Retinal pigment epithelial cell (primary cell): ENCODE results near the gene ARSH.
"Not testable (repeated sequence)": the region's sequence is repeated elsewhere in the genome, so short reads cannot be mapped to it uniquely, and the experiment has no call there.

Source experiments
- DNase-seq: peaks from one replicate; pipeline ENCODE4 v3.0.0-alpha.2; 2010; ENCODE audit warnings: low read depth
- H3K4me3 ChIP-seq: 2 replicates; pipeline ENCODE4 v1.5.1; 2011; ENCODE audit warnings: mild to moderate bottlenecking, low read length, control low read depth, moderate library complexity
- TF ChIP-seq, protein P1 (sequence below): conservative IDR thresholded peaks from 2 replicates; pipeline ENCODE4 v1.5.1; 2011; ENCODE audit warnings: low read depth, low read length, control low read depth, inconsistent platforms

Gene ARSH, protein sequence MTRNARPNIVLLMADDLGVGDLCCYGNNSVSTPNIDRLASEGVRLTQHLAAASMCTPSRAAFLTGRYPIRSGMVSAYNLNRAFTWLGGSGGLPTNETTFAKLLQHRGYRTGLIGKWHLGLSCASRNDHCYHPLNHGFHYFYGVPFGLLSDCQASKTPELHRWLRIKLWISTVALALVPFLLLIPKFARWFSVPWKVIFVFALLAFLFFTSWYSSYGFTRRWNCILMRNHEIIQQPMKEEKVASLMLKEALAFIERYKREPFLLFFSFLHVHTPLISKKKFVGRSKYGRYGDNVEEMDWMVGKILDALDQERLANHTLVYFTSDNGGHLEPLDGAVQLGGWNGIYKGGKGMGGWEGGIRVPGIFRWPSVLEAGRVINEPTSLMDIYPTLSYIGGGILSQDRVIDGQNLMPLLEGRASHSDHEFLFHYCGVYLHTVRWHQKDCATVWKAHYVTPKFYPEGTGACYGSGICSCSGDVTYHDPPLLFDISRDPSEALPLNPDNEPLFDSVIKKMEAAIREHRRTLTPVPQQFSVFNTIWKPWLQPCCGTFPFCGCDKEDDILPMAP

DNA sequence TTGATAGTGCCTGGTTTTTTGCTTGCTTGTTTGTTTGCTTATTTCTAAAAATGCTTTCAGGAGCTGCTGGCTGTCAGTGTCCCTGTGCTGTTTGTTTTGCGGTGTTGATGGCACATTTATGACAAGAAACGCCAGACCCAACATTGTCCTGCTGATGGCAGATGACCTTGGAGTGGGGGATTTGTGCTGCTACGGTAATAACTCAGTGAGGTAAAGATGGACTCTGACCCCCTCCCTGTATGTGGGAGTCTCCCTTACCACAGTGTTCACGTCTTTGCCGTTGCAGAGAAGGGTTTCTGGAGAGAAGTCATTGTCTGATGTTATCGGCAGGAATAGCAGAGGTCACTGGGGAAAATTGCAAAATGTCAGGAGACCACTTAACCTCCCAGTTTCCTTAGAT is at the start of gene ARSH:
ARSH (plus strand) TSS at position 52 of the 400 bp plus-strand sequence; CDS start at position 119, 67 bp downstream.
- no peak for DNase-seq
- H3K4me3 ChIP-seq = no peak within 1 kb of the TSS
- TF ChIP-seq, protein P1, sequence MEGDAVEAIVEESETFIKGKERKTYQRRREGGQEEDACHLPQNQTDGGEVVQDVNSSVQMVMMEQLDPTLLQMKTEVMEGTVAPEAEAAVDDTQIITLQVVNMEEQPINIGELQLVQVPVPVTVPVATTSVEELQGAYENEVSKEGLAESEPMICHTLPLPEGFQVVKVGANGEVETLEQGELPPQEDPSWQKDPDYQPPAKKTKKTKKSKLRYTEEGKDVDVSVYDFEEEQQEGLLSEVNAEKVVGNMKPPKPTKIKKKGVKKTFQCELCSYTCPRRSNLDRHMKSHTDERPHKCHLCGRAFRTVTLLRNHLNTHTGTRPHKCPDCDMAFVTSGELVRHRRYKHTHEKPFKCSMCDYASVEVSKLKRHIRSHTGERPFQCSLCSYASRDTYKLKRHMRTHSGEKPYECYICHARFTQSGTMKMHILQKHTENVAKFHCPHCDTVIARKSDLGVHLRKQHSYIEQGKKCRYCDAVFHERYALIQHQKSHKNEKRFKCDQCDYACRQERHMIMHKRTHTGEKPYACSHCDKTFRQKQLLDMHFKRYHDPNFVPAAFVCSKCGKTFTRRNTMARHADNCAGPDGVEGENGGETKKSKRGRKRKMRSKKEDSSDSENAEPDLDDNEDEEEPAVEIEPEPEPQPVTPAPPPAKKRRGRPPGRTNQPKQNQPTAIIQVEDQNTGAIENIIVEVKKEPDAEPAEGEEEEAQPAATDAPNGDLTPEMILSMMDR = no peak

DNA sequence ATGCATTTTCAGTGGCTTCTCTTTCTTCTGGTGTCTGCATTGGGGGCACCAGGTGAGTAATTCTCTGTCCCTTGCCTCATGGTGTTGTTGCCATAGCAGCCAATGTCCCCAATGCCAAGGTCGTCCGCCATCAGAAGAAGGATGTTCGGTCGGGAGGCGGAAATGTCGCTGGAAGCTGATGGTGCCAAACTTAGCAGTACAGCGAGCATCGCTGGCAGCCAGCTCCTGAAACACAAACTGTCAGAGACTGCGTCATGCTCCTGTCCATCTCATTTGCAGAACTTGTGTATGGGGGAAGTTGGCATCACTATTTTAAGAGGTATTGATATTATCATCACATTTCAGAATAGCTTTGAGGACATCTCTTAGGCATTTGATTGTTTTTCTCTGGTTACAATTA is 48.1 kb upstream of the ARSH start:
- no peak overlapping the region for H3K4me3 ChIP-seq
- no peak for DNase-seq
- TF ChIP-seq, protein P1 = no peak

- no peak for DNase-seq
- H3K4me3 ChIP-seq = no peak overlapping the region
- TF ChIP-seq, protein P1 = no peak
Observed at GRCh38 chrX:2960861-2961515, 45.4 kb upstream of the ARSH start.

DNA sequence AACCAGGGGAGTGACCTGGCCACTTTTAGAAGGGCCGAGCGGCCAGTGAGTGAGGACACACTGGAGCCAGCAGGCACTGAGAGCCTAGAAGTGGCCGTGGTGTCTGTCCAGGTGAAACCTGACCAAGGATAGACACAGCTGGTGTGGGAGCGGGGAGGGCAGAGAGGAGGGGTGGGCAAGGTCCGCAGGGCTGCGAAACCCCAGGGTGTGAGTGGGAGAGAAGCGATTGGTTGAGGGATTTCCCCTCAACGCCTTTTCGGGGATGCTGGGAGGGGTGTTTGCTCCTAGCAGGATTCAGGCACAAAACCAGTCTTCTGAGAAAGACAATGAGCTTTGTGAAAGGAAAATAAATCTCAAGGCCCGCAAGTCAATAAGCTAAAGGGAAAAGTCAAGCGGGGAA is 44.0 kb upstream of the ARSH start:
- no peak for DNase-seq
- no peak overlapping the region for H3K4me3 ChIP-seq
- TF ChIP-seq, protein P1 = no peak

- not testable (repeated sequence) for DNase-seq, H3K4me3 ChIP-seq
Observed at GRCh38 chrX:2963449-2963848, 42.9 kb upstream of the ARSH start.

GRCh38 chrX:2963992-2964794 is 42.2 kb upstream of the ARSH start:
- H3K4me3 ChIP-seq, DNase-seq: not testable (repeated sequence)

DNA sequence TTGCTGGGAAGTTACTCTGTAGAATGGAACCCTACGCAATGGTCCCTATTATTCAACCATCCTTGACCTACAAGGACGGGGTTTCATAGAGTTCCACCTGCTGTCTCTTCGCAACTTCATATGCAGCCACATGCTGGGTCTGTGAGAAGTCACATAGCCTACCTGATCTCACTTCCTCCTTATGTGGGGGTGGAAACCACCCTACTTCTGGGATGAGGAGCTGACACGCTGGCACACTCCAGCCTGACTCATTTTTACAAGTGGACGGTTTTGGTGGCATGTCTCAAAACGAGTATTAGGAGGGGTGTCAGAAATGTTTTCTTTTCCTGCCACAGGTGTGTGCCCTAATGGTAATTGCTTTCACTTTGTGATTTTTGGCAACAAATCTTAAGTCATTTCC is 40.4 kb upstream of the ARSH start:
- TF ChIP-seq, protein P1 = no peak
- H3K4me3 ChIP-seq = no peak overlapping the region
- no peak for DNase-seq
